Right lobe of liver (tissue), 6 donors: ENCODE results near the gene CD63. TPM values are rescaled to one million over a fixed set of nuclear protein-coding genes. Genes with fewer than 3 reads are reported as not detected.

Experiments used
- ATAC-seq, 4 donors: fragments of 200-7000 bp; cut with Tn5 transposase; one replicate each; pipeline ENCODE4 v1.9.1; 2020; ENCODE audit warnings: mild to moderate bottlenecking in 4 of 4, moderate library complexity in 4 of 4
- DNase-seq, 3 donors: peaks; one replicate each; pipeline ENCODE4 v3.0.0-alpha.2; 2020
- H3K27ac ChIP-seq, 3 donors: fragments of 200-600 bp; one replicate each; pipeline ENCODE4 v1.8.0; 2022
- H3K27me3 ChIP-seq, 2 donors: fragments of 200-600 bp; one replicate each; pipeline ENCODE4 v1.8.0; 2022
- H3K36me3 ChIP-seq, 4 donors: fragments of 200-600 bp; sonication (generic) in 1 of 4; one replicate each; pipeline versions ENCODE4 v1.5.1 to v1.8.0; 2017 to 2022; ENCODE audit warnings: control low read depth in 1 of 4
- H3K4me1 ChIP-seq, 4 donors: fragments of 200-600 bp; sonication (generic) in 1 of 4; one replicate each; pipeline versions ENCODE4 v1.5.1 to v1.8.0; 2017 to 2022; ENCODE audit warnings: control low read depth in 1 of 4
- H3K4me3 ChIP-seq, 3 donors: fragments of 200-600 bp; one replicate each; pipeline ENCODE4 v1.8.0; 2022
- H3K9me3 ChIP-seq, 4 donors: fragments of 200-600 bp; sonication (generic) in 1 of 4; one replicate each; pipeline versions ENCODE4 v1.5.1 to v1.8.0; 2017 to 2022; ENCODE audit warnings: control low read depth in 1 of 4
- POLR2A ChIP-seq: fragments of 450-650 bp; IDR thresholded peaks from one replicate; pipeline ENCODE4 v1.6.1; 2017; ENCODE audit warnings: antibody characterized with exemption, mild to moderate bottlenecking
- WGBS: methylation state at CpG from one replicate; pipeline ENCODE4 v1.1.6; 2018; ENCODE audit warnings: low coverage, low lambda C conversion rate; ENCODE audit not compliant: insufficient coverage; ENCODE audit errors: missing lambda C conversion rate; 5-methylcytosine and 5-hydroxymethylcytosine counted together
- intact Hi-C, 2 donors: fragments of 100-400 bp; cut with DNase I; formaldehyde crosslinking; loops; one replicate each; pipeline versions ENCODE4 v1.11.2 to v1.14.1; 2022
- total RNA-seq, 6 experiments: library from RNA; depleted of rRNA in 2 of 6; stranded (reverse); fragments of >200 nt in 2 of 6; fragmentation: NEBNext Ultra II Directional in 3 of 6; extraction: Animal tissue kit (Norgen Biotek cat#: 25700) in 3 of 6; gene quantifications; one replicate each; pipeline versions ENCODE4 v1.1.0 to v1.2.4, GENCODE V29; 2016 to 2023
- TF ChIP-seq, protein P1 (sequence below), 4 donors: fragments of 200-600 bp in 3 of 4; fragments of 450-650 bp in 1 of 4; IDR thresholded peaks; one replicate each; pipeline versions ENCODE4 v1.5.1 to v1.8.0; 2016 to 2022; ENCODE audit warnings: antibody characterized with exemption in 4 of 4, mild to moderate bottlenecking in 2 of 4
- donor health status: DM: no; HTN: yes; CAD: no.
- donor health status: DM: no; HTN: no; CAD: no.
- donor health status: DM: no; HTN: no; CAD: no.
- donor health status: DM: no; HTN: yes; CAD: no.
- donor health status: DM: no; HTN: yes; CAD: no.

The CD63 gene
- total RNA-seq, 6 experiments from 2014 or later: 213 to 556 (median 317) TPM

DNA sequence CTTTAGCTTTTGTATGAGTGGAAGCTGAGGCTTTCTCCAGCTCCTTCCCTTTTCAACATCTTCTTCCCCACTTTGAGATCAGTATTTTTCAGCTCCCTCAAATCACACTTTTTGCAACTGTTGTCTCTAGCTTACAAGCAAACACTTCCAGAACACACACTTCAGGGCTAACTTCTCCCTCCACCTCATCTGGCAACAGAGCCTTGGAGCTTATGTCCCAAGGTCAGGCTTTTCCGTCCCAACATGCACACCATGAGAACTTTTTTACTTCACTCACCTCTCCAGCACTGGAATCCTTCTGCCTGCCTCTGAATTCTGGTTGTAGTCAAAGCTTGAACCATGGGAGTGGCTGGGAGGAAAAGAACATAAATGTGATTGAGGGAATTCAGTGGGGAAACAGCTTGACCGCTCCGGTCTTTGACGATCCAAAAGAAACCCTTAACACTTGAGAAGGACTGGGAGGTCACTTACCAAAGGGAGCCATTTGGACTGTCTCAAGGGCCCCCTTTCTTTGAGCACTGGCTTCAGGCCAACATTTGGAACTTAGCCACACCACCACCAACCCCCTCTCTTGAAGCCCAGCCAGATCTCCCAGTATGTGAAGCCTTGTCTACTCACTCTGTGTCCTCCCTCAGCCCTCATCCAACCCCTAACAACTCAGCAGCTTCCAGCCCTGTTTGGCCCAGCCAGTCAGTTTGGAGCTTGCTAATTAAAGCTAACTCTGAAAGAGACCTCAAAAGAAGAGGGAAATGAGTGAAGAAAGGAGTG lies 16.8 kb downstream of the CD63 start:
- no peaks in the 10 kb centered on the region for H3K27me3 ChIP-seq
- H3K27ac ChIP-seq: peak overlapping the region in 2 of 3 donors; percentile 2 to 59
- H3K4me3 ChIP-seq: no peak overlapping the region
- peaks cover 0 to 64% (median 2%) of the 10 kb centered on the region in 4 donors for H3K4me1 ChIP-seq
- no peaks in the 10 kb centered on the region for H3K9me3 ChIP-seq
- DNase-seq (no peak), ATAC-seq (no peak)
- H3K36me3 ChIP-seq: no peaks in the 10 kb centered on the region
- no peak for TF ChIP-seq POLR2A
- TF ChIP-seq, protein P1, sequence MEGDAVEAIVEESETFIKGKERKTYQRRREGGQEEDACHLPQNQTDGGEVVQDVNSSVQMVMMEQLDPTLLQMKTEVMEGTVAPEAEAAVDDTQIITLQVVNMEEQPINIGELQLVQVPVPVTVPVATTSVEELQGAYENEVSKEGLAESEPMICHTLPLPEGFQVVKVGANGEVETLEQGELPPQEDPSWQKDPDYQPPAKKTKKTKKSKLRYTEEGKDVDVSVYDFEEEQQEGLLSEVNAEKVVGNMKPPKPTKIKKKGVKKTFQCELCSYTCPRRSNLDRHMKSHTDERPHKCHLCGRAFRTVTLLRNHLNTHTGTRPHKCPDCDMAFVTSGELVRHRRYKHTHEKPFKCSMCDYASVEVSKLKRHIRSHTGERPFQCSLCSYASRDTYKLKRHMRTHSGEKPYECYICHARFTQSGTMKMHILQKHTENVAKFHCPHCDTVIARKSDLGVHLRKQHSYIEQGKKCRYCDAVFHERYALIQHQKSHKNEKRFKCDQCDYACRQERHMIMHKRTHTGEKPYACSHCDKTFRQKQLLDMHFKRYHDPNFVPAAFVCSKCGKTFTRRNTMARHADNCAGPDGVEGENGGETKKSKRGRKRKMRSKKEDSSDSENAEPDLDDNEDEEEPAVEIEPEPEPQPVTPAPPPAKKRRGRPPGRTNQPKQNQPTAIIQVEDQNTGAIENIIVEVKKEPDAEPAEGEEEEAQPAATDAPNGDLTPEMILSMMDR (IDR thresholded peaks at IDR 0.05): no peak
- intact Hi-C loops: no loop called here
- 62% methylated on average over 4 of the region's 4 CpGs for WGBS

GRCh38 chr12:55708695-55709233 lies 20.0 kb downstream of the CD63 start:
- Histone ChIP-seq H3K27ac (no peak overlapping the region), H3K4me3 (no peak overlapping the region), H3K4me1 (peaks cover 0 to 51% (median 0%) of the 10 kb centered on the region in 4 donors), H3K27me3 (no peaks in the 10 kb centered on the region), H3K36me3 (no peaks in the 10 kb centered on the region), H3K9me3 (no peaks in the 10 kb centered on the region)
- DNase-seq (no peak), ATAC-seq (no peak)
- WGBS: 29% methylated on average over 1 of the region's 3 CpGs
- no peak for TF ChIP-seq POLR2A
- TF ChIP-seq, protein P1 (IDR thresholded peaks at IDR 0.05): no peak
- intact Hi-C loops: no loop called here

DNA sequence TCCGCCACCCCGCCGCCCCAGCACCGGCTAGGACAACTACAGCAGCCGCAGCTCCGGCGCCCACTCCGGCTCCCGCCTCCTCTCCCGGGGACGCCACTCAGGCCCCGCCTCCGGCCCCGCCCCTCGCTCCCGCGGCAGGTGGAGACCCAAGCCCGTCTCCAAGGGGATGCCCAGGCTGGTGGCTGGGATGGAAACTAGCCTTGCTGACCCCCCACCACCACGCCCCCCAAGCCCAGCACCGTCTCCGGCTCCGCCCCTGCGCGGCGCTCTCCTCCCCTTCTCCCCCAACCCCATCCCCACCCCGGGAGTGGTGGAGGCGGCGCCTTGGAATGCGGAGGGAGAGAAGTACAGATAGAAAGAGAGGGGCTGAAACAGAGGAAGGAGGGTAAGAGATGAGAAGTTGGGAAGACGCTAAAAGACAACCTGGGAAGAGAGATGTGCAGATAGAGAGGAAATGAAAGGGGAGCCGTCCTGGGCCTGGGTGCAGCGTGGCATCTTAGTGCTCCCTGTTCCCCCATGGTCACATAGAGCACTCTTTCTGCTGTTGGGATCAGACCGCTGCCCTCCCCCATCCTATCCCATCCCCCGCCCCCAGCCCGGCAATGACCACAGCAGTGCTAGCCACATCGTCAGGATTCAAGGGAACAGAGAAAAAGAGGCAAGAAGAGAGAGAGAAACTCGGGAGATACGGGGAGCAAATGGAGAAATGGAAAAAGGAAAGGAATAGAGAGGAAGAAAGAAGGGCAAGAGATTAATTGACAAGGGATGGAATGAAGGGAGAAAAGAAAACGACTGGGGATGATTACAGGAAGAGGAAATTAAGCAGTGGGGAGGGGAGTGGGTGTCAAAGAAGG lies 20.7 kb downstream of the CD63 start, which contains the start of gene ITGA7:
Gene ITGA7 (minus strand): TSS at position 64 of the 854 bp plus-strand sequence. CDS start 222 bp downstream, outside the sequence.
- Histone ChIP-seq H3K9me3 (no peaks in the 10 kb centered on the region), H3K27ac (no peak within 1 kb of the TSS), H3K4me1 (peaks cover 0 to 44% (median 0%) of the 10 kb centered on the region in 4 donors), H3K27me3 (no peaks in the 10 kb centered on the region), H3K4me3 (peak within 1 kb of the TSS; percentile 50 to 56 (median 52)), H3K36me3 (no peaks in the 10 kb centered on the region)
- WGBS: 2% methylated on average over 21 of the region's 39 CpGs
- intact Hi-C loops: no loop called here
- TF ChIP-seq, protein P1 (IDR thresholded peaks at IDR 0.05): no peak
- no peak for TF ChIP-seq POLR2A
- peak; percentile 65 to 88 (median 82) for ATAC-seq
- peak; percentile 74 to 78 (median 75) for DNase-seq

DNA sequence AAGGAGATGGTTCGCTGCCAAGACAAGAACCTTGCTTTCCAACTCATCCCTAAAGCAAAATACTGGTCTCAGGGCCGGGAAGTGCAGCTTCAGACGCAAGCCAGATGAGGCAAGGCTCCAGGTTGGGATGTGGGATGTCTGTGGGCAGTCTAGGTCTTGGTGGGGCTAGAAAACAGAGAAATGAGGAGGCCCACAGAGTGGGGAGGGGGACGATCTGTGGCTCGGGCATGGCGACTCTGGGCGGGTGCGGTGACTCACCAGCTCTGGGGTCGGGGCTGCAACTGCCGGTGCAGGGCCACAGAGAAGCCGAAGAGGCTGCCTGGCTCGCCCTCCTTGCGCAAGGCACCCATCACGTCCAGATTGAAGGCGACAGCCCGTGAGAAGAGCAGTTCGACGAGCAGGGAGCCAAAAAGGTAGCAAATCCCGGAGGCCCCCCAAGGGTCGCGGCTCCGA lies 21.6 kb downstream of the CD63 start:
- Histone ChIP-seq H3K36me3 (no peaks in the 10 kb centered on the region), H3K4me1 (peaks cover 0 to 37% (median 0%) of the 10 kb centered on the region in 4 donors), H3K27ac (no peak overlapping the region), H3K4me3 (peak overlapping the region; percentile 50 to 56 (median 52)), H3K27me3 (no peaks in the 10 kb centered on the region), H3K9me3 (no peaks in the 10 kb centered on the region)
- peak; percentile 7 to 36 (median 16) for ATAC-seq
- TF ChIP-seq POLR2A: no peak
- TF ChIP-seq, protein P1 (IDR thresholded peaks at IDR 0.05): no peak
- DNase-seq: no peak
- intact Hi-C loops: no loop called here
- 13% methylated on average over 14 of the region's 22 CpGs for WGBS
